Measurements from ENCODE around the gene CNOT6.

Gene CNOT6

DNA sequence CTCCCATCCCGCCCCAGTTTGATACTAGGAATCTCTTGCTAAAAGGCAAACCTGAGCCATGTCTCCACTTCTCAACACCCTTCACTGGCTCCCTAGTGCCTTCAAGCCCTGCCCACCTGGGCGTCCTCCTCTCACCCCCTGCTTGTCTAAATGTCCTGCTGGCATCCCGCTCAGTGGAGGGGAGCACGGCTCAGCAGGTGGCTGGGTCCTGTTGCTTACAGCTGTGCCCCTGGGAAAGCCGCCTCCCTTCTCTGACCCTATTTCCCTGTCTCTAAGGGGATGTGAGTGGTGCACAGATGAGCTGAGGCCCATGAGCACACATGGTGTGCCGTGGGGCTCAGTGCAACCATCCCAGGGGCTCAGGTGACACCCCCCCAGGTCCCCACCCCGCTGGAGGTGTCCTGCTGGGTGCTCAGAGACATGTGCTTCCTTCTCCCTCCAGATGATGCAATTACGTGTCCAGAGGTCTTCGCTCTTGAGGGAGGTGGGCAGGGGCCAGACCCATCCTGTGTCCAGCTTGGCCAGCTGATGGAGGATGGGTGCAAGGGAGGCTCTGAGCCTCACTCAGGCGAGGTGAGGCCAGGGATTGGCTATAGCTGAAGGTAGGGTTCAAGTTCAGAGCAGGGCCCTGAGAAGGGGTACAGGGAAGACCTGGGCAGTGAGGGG, 131.1 kb downstream of the CNOT6 start:
- no peak for DNase-seq

DNA sequence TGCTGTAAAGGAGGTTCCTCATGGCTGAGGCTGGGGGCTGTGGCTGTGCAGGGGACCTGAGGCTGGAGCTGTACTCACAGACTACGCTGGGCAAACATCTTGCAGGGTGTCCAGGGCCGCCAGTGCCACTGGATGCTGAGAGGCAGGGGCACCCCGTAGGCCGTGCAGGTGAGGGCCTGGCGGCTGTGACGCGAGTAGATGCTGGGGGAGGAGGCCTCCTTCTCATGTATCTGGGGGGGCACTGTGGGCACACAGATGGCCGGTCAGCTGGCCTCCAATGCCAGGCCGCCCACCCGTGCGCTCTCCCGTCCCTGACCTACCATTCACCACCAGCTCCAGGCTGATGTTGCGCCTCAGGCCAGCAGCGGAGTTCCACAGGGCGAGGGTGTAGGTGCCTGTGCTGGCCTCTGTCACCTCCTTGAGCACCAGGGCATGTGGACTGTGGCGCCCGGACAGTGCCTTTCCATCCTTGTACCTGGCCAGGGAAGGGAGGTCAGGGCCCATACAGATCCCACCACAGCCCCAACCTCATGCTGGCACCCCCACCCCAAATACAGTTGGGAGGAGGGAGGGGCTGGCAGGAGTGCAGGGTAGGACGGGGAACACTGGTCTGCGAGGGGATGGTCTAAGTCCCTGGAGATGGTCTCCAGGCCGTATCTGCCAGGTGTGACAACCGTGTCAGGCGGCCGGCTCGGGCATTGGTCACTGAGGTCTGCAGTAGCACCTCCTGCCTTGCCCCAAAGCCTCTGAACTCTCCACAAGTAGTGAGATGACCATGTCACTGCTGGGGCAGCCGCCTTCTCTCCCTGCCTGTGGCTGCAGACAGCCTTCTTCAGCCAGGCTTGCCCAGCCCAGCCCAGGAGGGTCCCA, 131.8 kb downstream of the CNOT6 start:
- DNase-seq = no peak

DNA sequence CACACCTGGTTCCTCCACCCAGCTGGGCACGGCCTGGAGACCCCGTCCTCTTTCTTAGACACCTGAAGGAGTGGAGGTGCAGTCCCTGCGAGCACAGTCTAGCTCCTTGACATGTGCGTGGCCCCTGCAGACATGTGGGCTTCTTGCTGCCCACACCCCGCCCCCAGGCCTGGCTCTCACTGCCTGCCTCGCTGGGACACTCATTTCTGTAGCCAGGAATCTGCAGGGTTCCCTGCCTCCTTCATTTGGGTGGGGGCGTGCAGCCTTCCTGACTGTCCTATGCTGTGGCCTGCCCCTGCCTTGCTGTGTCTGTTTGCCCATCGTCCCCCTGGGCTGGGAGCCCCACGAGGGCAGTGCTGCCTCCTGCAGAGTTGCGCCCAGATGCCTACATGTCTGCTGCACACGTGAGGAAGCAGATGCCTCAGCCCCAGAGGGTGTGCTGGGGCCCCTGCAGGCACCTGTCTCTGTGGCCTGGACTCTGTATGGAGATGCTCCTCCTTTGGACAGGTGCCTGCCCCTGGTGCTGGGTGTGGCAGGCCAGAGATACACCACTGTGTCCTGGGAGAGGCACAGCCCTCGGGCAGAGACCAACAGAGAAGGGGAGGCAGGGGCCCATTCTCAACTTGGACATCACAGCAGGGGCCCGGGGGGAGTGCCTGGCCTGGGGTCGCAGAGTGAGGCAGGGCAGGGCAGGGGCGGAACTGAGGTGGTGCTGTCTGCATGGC, 132.6 kb downstream of the CNOT6 start:
- no peak for DNase-seq

GRCh38 chr5:180627386-180628120, 133.4 kb downstream of the CNOT6 start:
- DNase-seq = no peak
